Uterus (tissue), 2 donors: ENCODE results near the gene SLC16A1.
"Not testable (repeated sequence)": the region's sequence is repeated elsewhere in the genome, so short reads cannot be mapped to it uniquely, and the experiment has no call there.

ENCODE experiments used
- POLR2A ChIP-seq, 2 donors: fragments of 450-650 bp; IDR thresholded peaks; one replicate each; pipeline ENCODE4 v1.6.1; 2016; ENCODE audit warnings: antibody characterized with exemption in 2 of 2, mild to moderate bottlenecking in 1 of 2, moderate library complexity in 1 of 2
- TF ChIP-seq, protein P1 (sequence below), 4 experiments: fragments of 200-600 bp in 2 of 4; fragments of 450-650 bp in 2 of 4; sonication (generic) in 2 of 4; IDR thresholded peaks; one replicate each; pipeline ENCODE4 v1.5.1; 2016 to 2019; ENCODE audit warnings: antibody characterized with exemption in 4 of 4, mild to moderate bottlenecking in 2 of 4, moderate library complexity in 1 of 4

DNA sequence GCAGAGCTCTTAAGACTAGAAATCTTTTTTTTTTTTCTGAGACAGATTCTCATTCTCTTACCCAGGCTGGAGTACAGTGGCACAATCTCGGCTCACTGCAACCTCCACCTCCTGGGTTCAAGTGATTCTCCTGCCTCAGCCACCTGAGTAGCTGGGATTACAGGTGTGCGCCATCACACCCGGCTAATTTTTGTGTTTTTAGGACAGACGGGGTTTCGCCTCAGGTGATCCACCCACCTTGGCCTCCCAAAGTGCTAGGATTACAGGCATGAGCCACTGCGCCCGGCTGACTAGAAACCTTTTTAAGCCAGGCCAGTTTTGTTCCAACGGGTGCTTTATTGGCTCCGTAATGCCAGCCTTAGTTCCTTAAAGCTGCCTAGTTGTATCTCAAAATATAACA is 66.1 kb downstream of the SLC16A1 start:
- TF ChIP-seq, protein P1, sequence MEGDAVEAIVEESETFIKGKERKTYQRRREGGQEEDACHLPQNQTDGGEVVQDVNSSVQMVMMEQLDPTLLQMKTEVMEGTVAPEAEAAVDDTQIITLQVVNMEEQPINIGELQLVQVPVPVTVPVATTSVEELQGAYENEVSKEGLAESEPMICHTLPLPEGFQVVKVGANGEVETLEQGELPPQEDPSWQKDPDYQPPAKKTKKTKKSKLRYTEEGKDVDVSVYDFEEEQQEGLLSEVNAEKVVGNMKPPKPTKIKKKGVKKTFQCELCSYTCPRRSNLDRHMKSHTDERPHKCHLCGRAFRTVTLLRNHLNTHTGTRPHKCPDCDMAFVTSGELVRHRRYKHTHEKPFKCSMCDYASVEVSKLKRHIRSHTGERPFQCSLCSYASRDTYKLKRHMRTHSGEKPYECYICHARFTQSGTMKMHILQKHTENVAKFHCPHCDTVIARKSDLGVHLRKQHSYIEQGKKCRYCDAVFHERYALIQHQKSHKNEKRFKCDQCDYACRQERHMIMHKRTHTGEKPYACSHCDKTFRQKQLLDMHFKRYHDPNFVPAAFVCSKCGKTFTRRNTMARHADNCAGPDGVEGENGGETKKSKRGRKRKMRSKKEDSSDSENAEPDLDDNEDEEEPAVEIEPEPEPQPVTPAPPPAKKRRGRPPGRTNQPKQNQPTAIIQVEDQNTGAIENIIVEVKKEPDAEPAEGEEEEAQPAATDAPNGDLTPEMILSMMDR (IDR thresholded peaks at IDR 0.05): not testable (repeated sequence)
- not testable (repeated sequence) for TF ChIP-seq POLR2A (IDR thresholded peaks at IDR 0.05)
